Neural crest cell (in vitro differentiated cells): Measurements from ENCODE around the gene LITAF. TPM values are rescaled to one million over a fixed set of nuclear protein-coding genes. Genes with fewer than 3 reads are reported as not detected.

Experiments
- DNase-seq: peaks from one replicate; pipeline ENCODE4 v3.0.0; 2021; ENCODE audit warnings: low read depth, mixed read lengths, low spot score
- H3K27ac Mint-ChIP-seq: one replicate; pipeline ENCODE4 v1.8.0; 2021; ENCODE audit warnings: mild to moderate bottlenecking, mixed read lengths; ENCODE audit not compliant: unreplicated experiment
- H3K27me3 Mint-ChIP-seq: 2 replicates; pipeline ENCODE4 v1.8.0; 2021; ENCODE audit warnings: low read depth, mild to moderate bottlenecking, mixed read lengths
- H3K36me3 Mint-ChIP-seq: 2 replicates; pipeline ENCODE4 v1.8.0; 2021; ENCODE audit warnings: low read depth, mild to moderate bottlenecking, mixed read lengths
- H3K4me1 Mint-ChIP-seq: 2 replicates; pipeline ENCODE4 v1.8.0; 2021; ENCODE audit warnings: mixed read lengths
- H3K4me3 Mint-ChIP-seq: one replicate; pipeline ENCODE4 v1.8.0; 2021; ENCODE audit warnings: mild to moderate bottlenecking, mixed read lengths
- H3K9me3 Mint-ChIP-seq: 2 replicates; pipeline ENCODE4 v1.8.0; 2021; ENCODE audit warnings: mixed read lengths
- total RNA-seq: library from RNA; stranded (reverse); gene quantifications from 2 replicates; pipeline ENCODE4 v1.2.1, GENCODE V29; 2021
- TF ChIP-seq, protein P1 (sequence below): fragments of 200-600 bp; sonication (generic); conservative IDR thresholded peaks from 2 replicates; pipeline ENCODE4 v1.5.0; 2021; ENCODE audit warnings: antibody characterized with exemption, mild to moderate bottlenecking

Gene LITAF
- total RNA-seq, 1 donor from 2014 or later, result 62.9 TPM

DNA sequence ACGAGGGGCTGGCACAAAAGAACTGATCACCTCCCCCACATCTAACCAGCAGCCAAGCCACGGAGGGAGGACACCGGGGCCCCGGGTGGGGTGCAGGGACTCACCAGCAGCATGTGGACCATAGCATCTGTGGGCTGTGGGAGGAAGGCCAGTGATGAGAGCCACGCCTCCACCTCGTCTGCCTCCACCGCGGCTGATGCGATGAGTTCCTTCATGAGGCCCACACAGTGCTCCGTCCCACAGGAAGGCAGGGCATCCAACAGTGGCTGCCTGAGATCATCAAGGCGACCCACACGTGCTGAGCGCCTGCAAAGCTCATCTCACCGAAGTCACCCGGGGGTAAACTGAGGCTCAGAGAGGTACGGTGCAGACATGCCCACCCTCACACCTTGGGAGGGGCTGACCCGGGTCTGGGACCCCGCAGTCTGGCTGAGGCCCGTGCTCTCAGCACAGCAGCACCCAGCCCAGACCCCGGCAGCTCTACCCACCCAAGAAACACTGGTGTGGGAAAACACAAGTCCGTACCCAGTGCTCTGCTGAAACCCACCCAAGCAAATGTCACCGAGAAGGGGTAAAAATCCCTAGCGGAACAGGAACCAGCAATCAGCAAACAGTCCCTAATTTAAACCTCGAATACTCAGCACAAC is 85.9 kb downstream of the LITAF start:
- peaks cover 24% of the 10 kb centered on the region for H3K4me1 Mint-ChIP-seq
- TF ChIP-seq, protein P1, sequence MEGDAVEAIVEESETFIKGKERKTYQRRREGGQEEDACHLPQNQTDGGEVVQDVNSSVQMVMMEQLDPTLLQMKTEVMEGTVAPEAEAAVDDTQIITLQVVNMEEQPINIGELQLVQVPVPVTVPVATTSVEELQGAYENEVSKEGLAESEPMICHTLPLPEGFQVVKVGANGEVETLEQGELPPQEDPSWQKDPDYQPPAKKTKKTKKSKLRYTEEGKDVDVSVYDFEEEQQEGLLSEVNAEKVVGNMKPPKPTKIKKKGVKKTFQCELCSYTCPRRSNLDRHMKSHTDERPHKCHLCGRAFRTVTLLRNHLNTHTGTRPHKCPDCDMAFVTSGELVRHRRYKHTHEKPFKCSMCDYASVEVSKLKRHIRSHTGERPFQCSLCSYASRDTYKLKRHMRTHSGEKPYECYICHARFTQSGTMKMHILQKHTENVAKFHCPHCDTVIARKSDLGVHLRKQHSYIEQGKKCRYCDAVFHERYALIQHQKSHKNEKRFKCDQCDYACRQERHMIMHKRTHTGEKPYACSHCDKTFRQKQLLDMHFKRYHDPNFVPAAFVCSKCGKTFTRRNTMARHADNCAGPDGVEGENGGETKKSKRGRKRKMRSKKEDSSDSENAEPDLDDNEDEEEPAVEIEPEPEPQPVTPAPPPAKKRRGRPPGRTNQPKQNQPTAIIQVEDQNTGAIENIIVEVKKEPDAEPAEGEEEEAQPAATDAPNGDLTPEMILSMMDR, result no peak
- no peak for DNase-seq
- peaks cover 33% of the 10 kb centered on the region for H3K27me3 Mint-ChIP-seq
- H3K4me3 Mint-ChIP-seq, result no peak overlapping the region
- H3K27ac Mint-ChIP-seq, result no peak overlapping the region
- no peaks in the 10 kb centered on the region for H3K9me3 Mint-ChIP-seq
- no peaks in the 10 kb centered on the region for H3K36me3 Mint-ChIP-seq

DNA sequence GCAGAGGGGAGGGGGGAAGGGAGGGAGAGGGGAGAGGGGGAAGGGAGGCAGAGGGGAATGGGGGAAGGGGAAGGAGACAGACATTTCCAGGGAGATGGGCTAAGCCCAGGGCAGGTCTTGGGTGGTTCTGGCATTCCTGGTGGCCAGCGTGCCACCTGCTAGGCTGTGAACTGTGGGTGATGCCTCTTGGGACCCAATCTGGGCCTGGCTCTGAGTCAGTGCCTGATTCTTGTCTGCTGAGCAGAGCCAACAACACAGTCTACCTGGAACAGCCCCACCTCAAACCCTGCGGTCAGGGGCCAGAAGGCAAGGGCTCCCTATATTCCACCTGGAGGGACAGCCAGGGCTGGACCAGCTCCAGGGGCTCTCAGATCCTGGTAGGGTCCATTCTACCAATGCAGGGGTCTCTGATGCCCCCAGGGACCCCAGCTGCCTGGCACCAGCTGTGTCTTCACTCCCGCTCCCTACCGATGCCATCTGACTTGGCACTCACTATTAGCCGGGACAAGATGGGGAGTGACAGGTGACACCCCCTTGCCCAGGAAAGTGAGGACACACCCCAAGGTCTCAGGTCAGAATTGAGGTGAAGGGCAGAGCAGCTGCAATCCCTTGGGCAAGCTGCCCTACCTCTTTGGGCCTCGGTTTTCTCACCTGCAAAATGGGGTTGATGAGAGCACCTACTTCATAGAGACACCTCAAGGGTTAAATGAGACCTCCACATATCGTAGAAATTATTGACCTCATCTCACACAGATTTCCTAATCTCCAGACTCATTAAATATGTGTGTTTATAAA is 87.2 kb downstream of the LITAF start:
- no peak for DNase-seq
- Mint-ChIP-seq H3K27ac (no peak overlapping the region), H3K36me3 (no peaks in the 10 kb centered on the region), H3K27me3 (peaks cover 36% of the 10 kb centered on the region), H3K4me3 (no peak overlapping the region), H3K9me3 (no peaks in the 10 kb centered on the region), H3K4me1 (peaks cover 24% of the 10 kb centered on the region)
- TF ChIP-seq, protein P1, result no peak

DNA sequence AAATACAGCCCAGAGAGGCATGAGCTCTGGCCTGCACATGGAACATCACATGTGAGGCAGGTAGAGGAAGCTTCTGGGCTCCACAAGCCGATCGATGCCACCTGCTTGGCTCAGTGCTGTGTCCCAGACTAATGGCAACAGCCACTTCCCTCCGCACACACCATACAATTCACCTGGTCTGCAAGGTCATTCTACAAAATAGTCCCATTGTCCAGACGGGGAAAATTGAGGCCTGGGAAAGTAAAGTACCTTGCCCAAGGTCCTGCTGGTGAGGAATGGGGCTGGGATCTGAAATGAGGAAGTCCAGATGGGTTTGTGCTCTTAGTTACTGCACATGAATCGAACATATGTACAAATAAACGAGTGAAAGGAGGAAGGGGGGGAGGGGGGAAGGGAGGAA is 88.0 kb downstream of the LITAF start:
- Mint-ChIP-seq H3K27me3 (peaks cover 28% of the 10 kb centered on the region), H3K4me1 (peaks cover 24% of the 10 kb centered on the region), H3K36me3 (no peaks in the 10 kb centered on the region), H3K9me3 (no peaks in the 10 kb centered on the region), H3K4me3 (no peak overlapping the region), H3K27ac (no peak overlapping the region)
- DNase-seq, result no peak
- TF ChIP-seq, protein P1, result no peak

DNA sequence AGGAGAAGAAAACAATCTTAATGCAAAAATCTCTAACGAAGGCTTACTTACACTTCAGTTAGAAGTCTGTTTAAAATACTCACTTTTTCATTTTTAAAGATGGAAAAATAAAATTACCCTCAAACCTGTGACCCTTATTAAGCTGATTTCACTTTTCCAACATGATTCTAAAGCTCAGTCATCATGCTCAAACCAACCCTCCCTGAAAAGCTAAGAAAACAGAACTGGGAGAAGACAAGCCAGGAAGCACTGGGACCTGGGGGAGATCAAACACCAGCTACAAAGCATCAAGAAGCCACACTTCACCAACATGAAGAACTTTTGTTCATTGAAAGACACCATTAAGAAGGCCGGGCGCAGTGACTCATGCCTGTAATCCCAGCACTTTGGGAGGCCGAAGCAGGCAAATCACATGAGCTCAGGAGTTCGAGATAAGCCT is 88.8 kb downstream of the LITAF start:
- H3K36me3 Mint-ChIP-seq, result no peaks in the 10 kb centered on the region
- H3K4me3 Mint-ChIP-seq, result no peak overlapping the region
- peaks cover 24% of the 10 kb centered on the region for H3K27me3 Mint-ChIP-seq
- H3K4me1 Mint-ChIP-seq, result peaks cover 26% of the 10 kb centered on the region
- no peak for DNase-seq
- no peaks in the 10 kb centered on the region for H3K9me3 Mint-ChIP-seq
- TF ChIP-seq, protein P1, result no peak
- no peak overlapping the region for H3K27ac Mint-ChIP-seq

Other genes with a start within 250 kb of the LITAF start
- 39.6 and 41.9 TPM in 2 replicates for gene RMI2, start 241.5 kb downstream of the LITAF start, total RNA-seq
- gene SNN, start 81.5 kb upstream of the LITAF start, total RNA-seq, result 89.4 and 93.5 TPM in 2 replicates
- 16.9 and 18.5 TPM in 2 replicates for gene TXNDC11, start 155.9 kb upstream of the LITAF start, total RNA-seq
- 66.5 and 74.6 TPM in 2 replicates for gene ZC3H7A, start 210.3 kb upstream of the LITAF start, total RNA-seq